Neuron (in vitro differentiated cells): ENCODE results near the gene NOS2.

Experiments
- H2AFZ ChIP-seq: one replicate; pipeline ENCODE4 v1.6.1; 2013; ENCODE audit warnings: low read depth, mild to moderate bottlenecking, inconsistent platforms, low read length, moderate library complexity
- H3K27me3 ChIP-seq: one replicate; pipeline ENCODE4 v1.6.1; 2013; ENCODE audit warnings: low read length; ENCODE audit not compliant: insufficient read depth
- H3K36me3 ChIP-seq: one replicate; pipeline ENCODE4 v1.6.1; 2013; ENCODE audit warnings: low read length; ENCODE audit not compliant: insufficient read depth
- H3K4me1 ChIP-seq: one replicate; pipeline ENCODE4 v1.6.1; 2013; ENCODE audit warnings: low read length; ENCODE audit not compliant: insufficient read depth
- H3K4me3 ChIP-seq: 2 replicates; pipeline ENCODE4 v1.5.1; 2013; ENCODE audit warnings: mild to moderate bottlenecking, low read length, moderate library complexity
- H3K9me3 ChIP-seq: one replicate; pipeline ENCODE4 v1.6.1; 2013; ENCODE audit warnings: low read length

NOS2 gene

GRCh38 chr17:27793168-27793905 is 7.0 kb downstream of the NOS2 start:
- H2AFZ ChIP-seq, result peak overlapping the region; percentile 88
- peak overlapping the region; percentile 8 for H3K4me3 ChIP-seq
- H3K27me3 ChIP-seq, result peaks cover 32% of the 10 kb centered on the region
- peaks cover 2% of the 10 kb centered on the region for H3K4me1 ChIP-seq
- no peaks in the 10 kb centered on the region for H3K9me3 ChIP-seq
- H3K36me3 ChIP-seq, result no peaks in the 10 kb centered on the region

GRCh38 chr17:27792095-27792494 is 8.2 kb downstream of the NOS2 start:
- Histone ChIP-seq H3K27me3 (peaks cover 30% of the 10 kb centered on the region), H2AFZ (no peak overlapping the region), H3K36me3 (no peaks in the 10 kb centered on the region), H3K4me1 (peaks cover 2% of the 10 kb centered on the region), H3K4me3 (no peak overlapping the region), H3K9me3 (no peaks in the 10 kb centered on the region)

GRCh38 chr17:27788919-27789318 is 11.4 kb downstream of the NOS2 start:
- H3K27me3 ChIP-seq, result peaks cover 15% of the 10 kb centered on the region
- H3K4me1 ChIP-seq, result peaks cover 2% of the 10 kb centered on the region
- no peak overlapping the region for H3K4me3 ChIP-seq
- H3K9me3 ChIP-seq, result no peaks in the 10 kb centered on the region
- no peak overlapping the region for H2AFZ ChIP-seq
- no peaks in the 10 kb centered on the region for H3K36me3 ChIP-seq

- peaks cover 3% of the 10 kb centered on the region for H3K27me3 ChIP-seq
- H2AFZ ChIP-seq, result no peak overlapping the region
Measured at GRCh38 chr17:27783440-27784350, 16.6 kb downstream of the NOS2 start.

GRCh38 chr17:27782791-27783206 is 17.5 kb downstream of the NOS2 start:
- no peaks in the 10 kb centered on the region for H3K4me1 ChIP-seq
- H3K9me3 ChIP-seq, result no peaks in the 10 kb centered on the region
- H3K4me3 ChIP-seq, result no peak overlapping the region
- peaks cover 3% of the 10 kb centered on the region for H3K27me3 ChIP-seq
- no peak overlapping the region for H2AFZ ChIP-seq
- no peaks in the 10 kb centered on the region for H3K36me3 ChIP-seq

More at GRCh38 chr17:27783440-27784350, 16.6 kb downstream of the NOS2 start:
- no peak overlapping the region for H3K4me3 ChIP-seq
- no peaks in the 10 kb centered on the region for H3K36me3 ChIP-seq
- no peaks in the 10 kb centered on the region for H3K4me1 ChIP-seq
- no peaks in the 10 kb centered on the region for H3K9me3 ChIP-seq

GRCh38 chr17:27780828-27781404 is 19.4 kb downstream of the NOS2 start:
- Histone ChIP-seq H3K4me3 (no peak overlapping the region), H3K9me3 (no peaks in the 10 kb centered on the region), H3K4me1 (no peaks in the 10 kb centered on the region), H3K27me3 (peaks cover 3% of the 10 kb centered on the region), H2AFZ (no peak overlapping the region), H3K36me3 (no peaks in the 10 kb centered on the region)

GRCh38 chr17:27780092-27780827 is 20.1 kb downstream of the NOS2 start:
- Histone ChIP-seq H2AFZ (no peak overlapping the region), H3K27me3 (peaks cover 3% of the 10 kb centered on the region)

GRCh38 chr17:27778183-27778582 is 22.1 kb downstream of the NOS2 start:
- H3K36me3 ChIP-seq, result no peaks in the 10 kb centered on the region
- H3K4me1 ChIP-seq, result no peaks in the 10 kb centered on the region
- H3K27me3 ChIP-seq, result peaks cover 3% of the 10 kb centered on the region
- H2AFZ ChIP-seq, result no peak overlapping the region
- H3K9me3 ChIP-seq, result no peaks in the 10 kb centered on the region
- no peak overlapping the region for H3K4me3 ChIP-seq

More at GRCh38 chr17:27780092-27780827, 20.1 kb downstream of the NOS2 start:
- Histone ChIP-seq H3K4me1 (no peaks in the 10 kb centered on the region), H3K9me3 (no peaks in the 10 kb centered on the region), H3K36me3 (no peaks in the 10 kb centered on the region), H3K4me3 (no peak overlapping the region)

- Histone ChIP-seq H3K36me3 (no peaks in the 10 kb centered on the region), H3K27me3 (peaks cover 4% of the 10 kb centered on the region), H3K9me3 (no peaks in the 10 kb centered on the region), H3K4me3 (no peak overlapping the region), H2AFZ (no peak overlapping the region), H3K4me1 (no peaks in the 10 kb centered on the region)
Measured at GRCh38 chr17:27776882-27777624, 23.3 kb downstream of the NOS2 start.

GRCh38 chr17:27771586-27771985 is 28.7 kb downstream of the NOS2 start:
- H2AFZ ChIP-seq, result no peak overlapping the region
- no peak overlapping the region for H3K4me3 ChIP-seq
- peaks cover 15% of the 10 kb centered on the region for H3K27me3 ChIP-seq
- no peaks in the 10 kb centered on the region for H3K36me3 ChIP-seq
- H3K9me3 ChIP-seq, result no peaks in the 10 kb centered on the region
- no peaks in the 10 kb centered on the region for H3K4me1 ChIP-seq

GRCh38 chr17:27770877-27771276 is 29.5 kb downstream of the NOS2 start:
- no peak overlapping the region for H2AFZ ChIP-seq
- no peaks in the 10 kb centered on the region for H3K9me3 ChIP-seq
- no peaks in the 10 kb centered on the region for H3K4me1 ChIP-seq
- H3K36me3 ChIP-seq, result no peaks in the 10 kb centered on the region
- H3K4me3 ChIP-seq, result no peak overlapping the region
- peaks cover 15% of the 10 kb centered on the region for H3K27me3 ChIP-seq

GRCh38 chr17:27768858-27769410 is 31.4 kb downstream of the NOS2 start:
- H3K36me3 ChIP-seq, result no peaks in the 10 kb centered on the region
- no peak overlapping the region for H3K4me3 ChIP-seq
- H3K9me3 ChIP-seq, result no peaks in the 10 kb centered on the region
- no peak overlapping the region for H2AFZ ChIP-seq
- peaks cover 15% of the 10 kb centered on the region for H3K27me3 ChIP-seq
- H3K4me1 ChIP-seq, result no peaks in the 10 kb centered on the region
